HG02981 (cell line): ENCODE results near the gene TCAP.

ENCODE experiments used
- ATAC-seq: cut with Tn5 transposase; IDR thresholded peaks from one replicate; pipeline ENCODE4 v1.9.1; 2021; ENCODE audit warnings: mild to moderate bottlenecking, moderate library complexity; ENCODE audit not compliant: unreplicated experiment

Gene TCAP, protein sequence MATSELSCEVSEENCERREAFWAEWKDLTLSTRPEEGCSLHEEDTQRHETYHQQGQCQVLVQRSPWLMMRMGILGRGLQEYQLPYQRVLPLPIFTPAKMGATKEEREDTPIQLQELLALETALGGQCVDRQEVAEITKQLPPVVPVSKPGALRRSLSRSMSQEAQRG

GRCh38 chr17:39664581-39665561, at the start of gene TCAP:
Gene TCAP (plus strand): TSS chr17:39665349. CDS start chr17:39665360, 11 bp downstream.
- no peak for ATAC-seq

GRCh38 chr17:39615434-39615833, 49.7 kb upstream of the TCAP start:
- ATAC-seq, result no peak

GRCh38 chr17:39617100-39617445, 48.1 kb upstream of the TCAP start:
- no peak for ATAC-seq

DNA sequence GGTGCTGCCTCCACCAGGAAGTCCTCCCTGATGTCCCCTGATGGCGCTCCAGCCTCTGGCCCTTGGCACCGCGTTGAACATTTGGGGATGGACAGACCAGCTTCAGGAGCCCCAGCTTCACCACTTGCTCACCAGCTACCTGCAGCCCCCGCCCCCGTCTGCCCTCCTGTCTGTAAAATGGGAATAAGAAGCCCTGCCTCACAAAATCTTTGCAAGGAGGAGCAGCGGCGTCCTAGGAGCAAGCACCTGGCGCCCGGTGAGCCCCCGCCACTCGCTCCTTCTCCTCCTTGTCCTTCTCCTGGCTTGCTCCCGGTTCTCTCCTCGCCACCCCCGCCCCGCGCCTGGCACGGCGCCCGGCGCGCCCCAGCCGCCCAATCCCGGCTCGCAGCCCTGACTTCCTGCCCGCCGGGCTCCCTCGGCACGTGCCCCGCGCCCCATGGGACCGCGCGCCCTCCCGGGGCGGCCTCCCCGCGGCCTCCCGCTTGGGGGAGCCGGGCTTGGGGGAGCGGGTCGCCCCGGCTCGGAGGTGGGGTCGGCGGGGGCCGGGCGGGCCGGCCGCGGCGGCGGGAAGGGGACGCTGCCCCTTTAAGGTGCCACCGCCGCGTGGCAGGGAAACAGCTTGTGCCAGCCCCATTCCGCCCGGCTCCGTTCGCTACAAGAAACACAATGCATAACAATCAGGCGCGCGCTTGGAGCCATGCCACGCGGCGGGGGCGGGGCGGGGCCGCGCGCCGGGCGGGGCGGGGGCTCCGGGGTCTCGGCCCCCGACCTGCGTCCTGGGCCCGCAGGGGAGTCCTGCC, 47.5 kb upstream of the TCAP start:
- no peak for ATAC-seq

GRCh38 chr17:39618246-39618913, 46.8 kb upstream of the TCAP start:
- no peak for ATAC-seq

GRCh38 chr17:39618956-39619785, 46.0 kb upstream of the TCAP start:
- ATAC-seq, result no peak

- no peak for ATAC-seq
These were observed 45.4 kb upstream of the TCAP start for GRCh38 chr17:39619786-39620101.

DNA sequence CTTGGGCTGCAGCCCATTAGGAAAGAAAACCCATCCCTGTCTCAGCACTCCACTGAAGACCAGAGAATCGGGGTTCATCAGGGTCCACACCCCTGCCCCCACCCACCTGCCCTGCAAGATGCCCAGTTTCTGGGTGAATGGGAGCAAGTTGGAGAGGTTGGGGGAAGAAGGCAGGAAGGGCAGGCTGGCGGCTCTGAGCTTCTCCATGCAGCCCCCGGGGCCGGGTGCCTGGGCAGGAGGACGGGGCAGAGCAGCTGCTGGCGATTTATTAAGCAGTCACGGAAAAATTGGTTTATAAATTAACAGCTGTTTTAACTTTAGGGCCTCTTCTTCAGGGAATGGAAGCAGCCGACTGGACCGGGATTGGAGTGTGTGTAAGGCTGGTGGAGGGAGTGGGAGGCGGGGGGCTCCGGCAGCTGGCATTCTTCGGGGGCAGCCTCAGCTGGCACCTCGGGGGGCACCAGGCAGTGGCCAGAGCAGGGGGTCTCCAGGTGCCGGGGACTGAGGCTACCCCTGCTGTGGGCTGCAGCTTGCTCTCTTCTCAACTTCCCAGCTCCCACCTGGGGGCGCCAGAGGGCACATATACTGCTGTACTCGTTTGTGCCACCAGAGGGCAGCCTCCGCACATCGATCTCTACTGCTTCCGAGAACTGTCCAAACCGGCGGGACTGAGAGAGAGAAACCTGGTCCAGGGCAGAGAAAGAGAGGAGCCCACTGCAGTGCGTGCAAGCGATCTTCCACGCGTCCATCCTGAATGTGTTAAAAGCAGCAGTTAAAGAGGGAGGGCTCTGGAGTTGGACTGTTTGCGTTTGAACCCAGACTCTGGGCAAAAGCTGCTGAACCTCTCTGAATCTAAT, 43.4 kb upstream of the TCAP start:
- peak; percentile 66 for ATAC-seq

- peak; percentile 25 for ATAC-seq
These were observed 42.7 kb upstream of the TCAP start for GRCh38 chr17:39622380-39623006.

- ATAC-seq, result no peak
These were observed 41.7 kb upstream of the TCAP start for GRCh38 chr17:39623356-39623950.

DNA sequence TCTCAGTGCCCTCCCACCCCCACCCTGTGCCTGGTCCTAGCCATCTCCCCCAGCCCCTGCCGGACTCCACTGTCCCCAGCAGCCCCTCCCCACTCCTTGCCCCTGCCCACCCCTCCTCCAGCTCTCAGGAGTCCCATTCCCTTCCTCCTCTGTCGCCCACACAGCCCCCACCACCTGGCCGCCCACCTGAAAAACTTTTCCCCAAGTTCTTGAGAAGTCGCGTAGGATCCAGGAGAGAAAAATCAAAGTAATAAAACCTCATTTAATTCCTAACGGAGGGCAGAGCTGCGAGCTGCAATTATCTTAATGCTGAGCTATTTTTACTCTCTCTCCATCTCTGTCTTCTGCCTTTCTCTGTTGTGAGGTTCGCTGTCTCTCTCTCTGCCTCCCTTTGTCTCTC, 40.8 kb upstream of the TCAP start:
- ATAC-seq, result no peak

- ATAC-seq, result no peak
These were observed 39.9 kb upstream of the TCAP start for GRCh38 chr17:39625198-39625785.

- ATAC-seq, result no peak
These were observed 38.7 kb upstream of the TCAP start, which contains the start of gene PPP1R1B for GRCh38 chr17:39626171-39627046. Gene PPP1R1B (plus strand): TSS chr17:39626952. CDS start chr17:39627393, 441 bp downstream.

DNA sequence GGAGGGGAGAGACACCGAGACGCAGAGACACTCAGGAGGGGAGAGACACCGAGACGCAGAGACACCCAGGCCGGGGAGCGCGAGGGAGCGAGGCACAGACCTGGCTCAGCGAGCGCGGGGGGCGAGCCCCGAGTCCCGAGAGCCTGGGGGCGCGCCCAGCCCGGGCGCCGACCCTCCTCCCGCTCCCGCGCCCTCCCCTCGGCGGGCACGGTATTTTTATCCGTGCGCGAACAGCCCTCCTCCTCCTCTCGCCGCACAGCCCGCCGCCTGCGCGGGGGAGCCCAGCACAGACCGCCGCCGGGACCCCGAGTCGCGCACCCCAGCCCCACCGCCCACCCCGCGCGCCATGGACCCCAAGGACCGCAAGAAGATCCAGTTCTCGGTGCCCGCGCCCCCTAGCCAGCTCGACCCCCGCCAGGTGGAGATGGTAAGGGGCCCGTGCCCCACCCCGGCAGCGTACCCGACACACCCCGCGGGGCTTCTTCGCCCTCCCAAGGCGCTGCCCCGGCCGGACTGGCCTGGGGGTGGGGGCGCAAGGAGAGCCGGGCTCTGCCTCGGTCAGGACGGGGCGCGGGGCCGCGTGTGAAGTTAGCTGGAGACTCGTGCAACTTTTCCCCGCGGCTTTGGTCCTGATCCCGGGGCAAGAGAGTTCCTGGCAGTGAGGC, 38.0 kb upstream of the TCAP start:
- ATAC-seq, result no peak

GRCh38 chr17:39627712-39628516, 37.2 kb upstream of the TCAP start:
- ATAC-seq, result no peak
